Type B pancreatic cell (in vitro differentiated cells): Measurements from ENCODE around the gene CHST7. TPM values are rescaled to one million over a fixed set of nuclear protein-coding genes. Genes with fewer than 3 reads are reported as not detected.

Experiments used
- DNase-seq: peaks from one replicate; pipeline ENCODE4 v3.0.0; 2021; ENCODE audit warnings: mixed read lengths; ENCODE audit not compliant: unreplicated experiment; ENCODE audit errors: extremely low spot score
- H3K27ac Mint-ChIP-seq: 2 replicates; pipeline ENCODE4 v1.8.0; 2021; ENCODE audit warnings: mild to moderate bottlenecking, mixed read lengths
- H3K27me3 Mint-ChIP-seq: 2 replicates; pipeline ENCODE4 v1.8.0; 2021; ENCODE audit warnings: mixed read lengths
- H3K36me3 Mint-ChIP-seq: 2 replicates; pipeline ENCODE4 v1.8.0; 2021; ENCODE audit warnings: mixed read lengths
- H3K4me1 Mint-ChIP-seq: one replicate; pipeline ENCODE4 v1.8.0; 2021; ENCODE audit warnings: mixed read lengths; ENCODE audit not compliant: unreplicated experiment
- H3K4me3 Mint-ChIP-seq: 2 replicates; pipeline ENCODE4 v1.8.0; 2021; ENCODE audit warnings: mild to moderate bottlenecking, mixed read lengths
- H3K9me3 Mint-ChIP-seq: 2 replicates; pipeline ENCODE4 v1.8.0; 2021; ENCODE audit warnings: mixed read lengths
- total RNA-seq: library from RNA; stranded (reverse); gene quantifications from 2 replicates; pipeline ENCODE4 v1.2.1, GENCODE V29; 2021; ENCODE audit warnings: low replicate concordance
- TF ChIP-seq, protein P1 (sequence below): fragments of 200-600 bp; sonication (generic); conservative IDR thresholded peaks from 2 replicates; pipeline ENCODE4 v1.5.0; 2021; ENCODE audit warnings: antibody characterized with exemption, mild to moderate bottlenecking

The CHST7 gene
- total RNA-seq, 1 donor from 2014 or later, result 3.8 TPM

GRCh38 chrX:46571423-46572339, 1.9 kb upstream of the CHST7 start:
- peaks cover 24% of the 10 kb centered on the region for H3K27me3 Mint-ChIP-seq
- peak overlapping the region; percentile 4 for H3K4me3 Mint-ChIP-seq
- no peaks in the 10 kb centered on the region for H3K36me3 Mint-ChIP-seq
- peaks cover 5% of the 10 kb centered on the region for H3K4me1 Mint-ChIP-seq
- no peak overlapping the region for H3K27ac Mint-ChIP-seq
- no peak for DNase-seq
- TF ChIP-seq, protein P1, sequence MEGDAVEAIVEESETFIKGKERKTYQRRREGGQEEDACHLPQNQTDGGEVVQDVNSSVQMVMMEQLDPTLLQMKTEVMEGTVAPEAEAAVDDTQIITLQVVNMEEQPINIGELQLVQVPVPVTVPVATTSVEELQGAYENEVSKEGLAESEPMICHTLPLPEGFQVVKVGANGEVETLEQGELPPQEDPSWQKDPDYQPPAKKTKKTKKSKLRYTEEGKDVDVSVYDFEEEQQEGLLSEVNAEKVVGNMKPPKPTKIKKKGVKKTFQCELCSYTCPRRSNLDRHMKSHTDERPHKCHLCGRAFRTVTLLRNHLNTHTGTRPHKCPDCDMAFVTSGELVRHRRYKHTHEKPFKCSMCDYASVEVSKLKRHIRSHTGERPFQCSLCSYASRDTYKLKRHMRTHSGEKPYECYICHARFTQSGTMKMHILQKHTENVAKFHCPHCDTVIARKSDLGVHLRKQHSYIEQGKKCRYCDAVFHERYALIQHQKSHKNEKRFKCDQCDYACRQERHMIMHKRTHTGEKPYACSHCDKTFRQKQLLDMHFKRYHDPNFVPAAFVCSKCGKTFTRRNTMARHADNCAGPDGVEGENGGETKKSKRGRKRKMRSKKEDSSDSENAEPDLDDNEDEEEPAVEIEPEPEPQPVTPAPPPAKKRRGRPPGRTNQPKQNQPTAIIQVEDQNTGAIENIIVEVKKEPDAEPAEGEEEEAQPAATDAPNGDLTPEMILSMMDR, result no peak
- no peaks in the 10 kb centered on the region for H3K9me3 Mint-ChIP-seq

DNA sequence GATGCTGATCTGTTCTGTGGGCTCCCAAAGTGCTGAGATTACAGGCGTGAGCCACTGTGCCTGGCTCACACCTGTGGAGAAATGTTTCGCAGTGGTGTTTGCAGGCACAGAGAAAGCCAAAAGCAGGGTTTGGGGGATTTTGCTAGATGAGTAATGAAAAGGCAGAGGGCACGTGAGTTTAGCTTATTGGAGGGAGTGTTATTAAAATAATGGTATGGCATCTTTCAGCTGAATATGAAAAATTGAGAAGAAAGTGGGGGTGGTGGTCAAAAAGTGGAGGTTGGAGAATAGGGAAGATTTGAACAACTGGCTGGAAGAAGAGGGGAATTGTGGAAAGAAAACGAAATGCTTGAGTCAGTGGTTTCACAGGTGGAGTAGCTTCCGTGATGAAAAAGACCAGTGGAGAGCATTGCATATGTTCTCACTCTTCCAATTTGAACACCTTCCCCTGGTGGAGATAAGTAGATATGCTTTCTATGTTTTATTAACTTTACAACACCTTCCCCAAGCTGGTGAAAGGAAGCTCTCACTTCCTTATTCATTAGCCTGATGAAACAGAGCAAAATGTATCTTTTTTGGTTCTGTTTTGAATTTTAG, 1.1 kb upstream of the CHST7 start:
- Mint-ChIP-seq H3K4me3 (peak overlapping the region; percentile 4), H3K27me3 (peaks cover 30% of the 10 kb centered on the region), H3K4me1 (peaks cover 10% of the 10 kb centered on the region), H3K27ac (no peak overlapping the region), H3K36me3 (no peaks in the 10 kb centered on the region), H3K9me3 (no peaks in the 10 kb centered on the region)
- DNase-seq, result no peak
- TF ChIP-seq, protein P1, result no peak

DNA sequence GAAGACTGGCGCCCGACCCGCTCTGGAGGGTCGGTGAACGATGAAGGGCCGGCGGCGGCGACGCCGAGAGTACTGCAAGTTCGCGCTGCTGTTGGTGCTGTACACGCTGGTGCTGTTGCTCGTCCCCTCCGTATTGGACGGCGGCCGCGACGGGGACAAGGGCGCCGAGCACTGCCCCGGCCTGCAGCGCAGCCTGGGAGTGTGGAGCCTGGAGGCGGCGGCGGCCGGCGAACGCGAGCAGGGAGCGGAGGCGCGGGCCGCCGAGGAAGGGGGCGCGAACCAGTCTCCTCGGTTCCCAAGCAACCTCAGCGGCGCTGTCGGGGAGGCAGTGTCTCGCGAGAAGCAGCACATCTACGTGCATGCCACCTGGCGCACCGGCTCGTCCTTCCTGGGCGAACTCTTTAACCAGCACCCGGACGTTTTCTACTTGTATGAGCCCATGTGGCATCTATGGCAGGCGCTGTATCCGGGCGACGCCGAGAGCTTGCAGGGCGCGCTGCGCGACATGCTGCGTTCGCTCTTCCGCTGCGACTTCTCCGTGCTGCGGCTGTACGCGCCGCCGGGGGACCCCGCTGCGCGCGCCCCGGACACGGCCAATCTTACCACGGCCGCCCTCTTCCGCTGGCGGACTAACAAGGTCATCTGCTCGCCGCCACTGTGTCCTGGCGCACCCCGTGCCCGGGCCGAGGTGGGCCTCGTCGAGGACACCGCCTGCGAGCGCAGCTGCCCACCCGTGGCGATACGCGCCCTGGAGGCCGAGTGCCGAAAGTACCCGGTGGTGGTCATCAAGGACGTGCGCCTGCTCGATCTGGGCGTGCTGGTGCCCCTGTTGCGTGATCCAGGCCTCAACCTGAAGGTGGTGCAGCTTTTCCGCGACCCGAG, 568 bp downstream of the CHST7 start:
- peak; percentile 69 for DNase-seq
- peaks cover 30% of the 10 kb centered on the region for H3K27me3 Mint-ChIP-seq
- H3K27ac Mint-ChIP-seq, result no peak overlapping the region
- peaks cover 10% of the 10 kb centered on the region for H3K4me1 Mint-ChIP-seq
- no peaks in the 10 kb centered on the region for H3K9me3 Mint-ChIP-seq
- no peaks in the 10 kb centered on the region for H3K36me3 Mint-ChIP-seq
- H3K4me3 Mint-ChIP-seq, result peak overlapping the region; percentile 79
- TF ChIP-seq, protein P1, result peak; percentile 12

DNA sequence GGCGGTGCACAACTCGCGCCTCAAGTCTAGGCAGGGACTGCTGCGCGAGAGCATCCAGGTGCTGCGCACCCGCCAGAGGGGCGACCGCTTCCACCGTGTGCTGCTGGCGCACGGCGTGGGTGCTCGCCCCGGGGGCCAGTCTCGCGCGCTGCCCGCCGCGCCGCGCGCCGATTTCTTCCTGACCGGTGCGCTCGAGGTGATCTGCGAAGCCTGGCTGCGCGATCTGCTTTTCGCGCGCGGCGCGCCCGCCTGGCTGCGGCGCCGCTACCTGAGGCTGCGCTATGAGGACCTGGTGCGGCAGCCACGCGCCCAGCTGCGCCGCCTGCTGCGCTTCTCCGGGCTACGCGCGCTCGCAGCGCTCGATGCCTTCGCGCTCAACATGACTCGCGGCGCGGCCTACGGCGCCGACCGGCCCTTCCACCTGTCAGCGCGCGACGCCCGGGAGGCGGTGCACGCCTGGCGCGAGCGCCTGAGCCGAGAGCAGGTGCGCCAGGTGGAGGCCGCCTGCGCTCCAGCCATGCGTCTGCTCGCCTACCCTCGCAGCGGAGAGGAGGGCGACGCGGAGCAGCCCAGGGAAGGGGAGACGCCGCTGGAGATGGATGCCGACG, 1.3 kb downstream of the CHST7 start:
- Mint-ChIP-seq H3K27me3 (peaks cover 30% of the 10 kb centered on the region), H3K4me1 (peaks cover 10% of the 10 kb centered on the region), H3K9me3 (no peaks in the 10 kb centered on the region), H3K27ac (no peak overlapping the region), H3K4me3 (peak overlapping the region; percentile 79), H3K36me3 (no peaks in the 10 kb centered on the region)
- DNase-seq, result no peak
- TF ChIP-seq, protein P1, result no peak

DNA sequence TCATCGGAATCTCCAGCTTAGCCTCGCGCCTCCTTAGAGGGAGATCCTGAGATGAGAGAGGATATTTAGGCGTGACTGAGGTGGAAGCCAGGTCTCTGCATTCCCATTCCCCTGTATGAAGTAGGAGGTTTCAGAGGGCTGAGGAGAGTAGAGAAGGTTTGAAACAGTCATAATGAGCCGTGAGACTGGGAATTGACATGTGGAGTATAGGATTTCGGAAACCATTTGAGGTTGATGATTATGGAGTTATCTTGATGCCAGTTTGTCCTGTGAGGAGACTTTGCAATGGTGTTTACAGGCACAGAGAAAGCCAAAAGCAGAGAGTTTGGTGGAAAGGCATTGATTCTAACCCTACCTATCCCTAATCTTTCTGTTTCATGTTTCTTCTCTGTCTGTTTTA, 2.0 kb downstream of the CHST7 start:
- Mint-ChIP-seq H3K4me1 (peaks cover 10% of the 10 kb centered on the region), H3K27me3 (peaks cover 30% of the 10 kb centered on the region), H3K36me3 (no peaks in the 10 kb centered on the region), H3K9me3 (no peaks in the 10 kb centered on the region), H3K4me3 (peak overlapping the region; percentile 77), H3K27ac (no peak overlapping the region)
- no peak for DNase-seq
- TF ChIP-seq, protein P1, result no peak
